ENCODE data around the gene TMEM72.

Gene TMEM72

DNA sequence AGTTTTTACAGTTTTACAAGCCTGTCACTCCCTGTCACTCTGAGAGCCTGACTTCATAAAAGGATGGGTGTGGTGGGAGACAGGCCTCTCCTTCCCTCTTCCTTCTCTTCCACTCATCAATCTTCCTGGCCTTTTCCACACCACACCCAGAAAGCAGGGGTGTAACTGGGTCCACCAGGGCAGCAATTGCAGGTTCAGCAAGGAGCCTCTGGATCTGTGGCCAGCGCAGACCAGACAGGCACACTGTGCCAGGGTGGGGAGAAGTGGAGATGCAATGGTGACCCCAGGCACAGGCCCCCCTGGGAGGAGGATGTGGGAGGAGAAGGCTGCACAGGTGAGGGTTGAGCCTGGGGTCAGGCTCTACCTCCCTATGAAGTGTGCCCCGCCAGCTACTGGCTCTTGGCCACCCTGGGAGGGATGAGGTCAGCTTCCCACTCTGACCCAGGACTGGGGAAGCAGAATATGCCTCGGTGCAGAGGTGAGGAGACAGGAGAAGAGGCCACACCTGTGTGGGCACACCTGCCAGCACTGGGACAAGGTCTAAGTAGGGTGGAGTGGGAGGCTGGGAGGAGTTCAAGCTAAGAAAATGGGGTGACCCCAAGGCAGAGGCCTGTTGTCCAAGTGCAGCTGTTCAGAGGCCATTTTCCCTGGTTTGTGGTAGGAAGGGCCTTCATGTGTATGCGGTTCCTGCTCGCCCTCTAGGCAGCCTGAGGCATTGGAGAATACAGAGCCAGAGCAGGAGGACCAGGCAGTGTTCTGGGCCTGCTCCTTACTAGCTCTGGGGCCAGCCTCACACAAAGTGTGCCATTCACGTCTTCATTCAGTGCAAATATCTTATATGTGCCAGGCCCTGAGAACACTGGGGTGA, 20.2 kb upstream of the TMEM72 start:
- DNase-seq (ENCODE audit: low spot score), result no peak

DNA sequence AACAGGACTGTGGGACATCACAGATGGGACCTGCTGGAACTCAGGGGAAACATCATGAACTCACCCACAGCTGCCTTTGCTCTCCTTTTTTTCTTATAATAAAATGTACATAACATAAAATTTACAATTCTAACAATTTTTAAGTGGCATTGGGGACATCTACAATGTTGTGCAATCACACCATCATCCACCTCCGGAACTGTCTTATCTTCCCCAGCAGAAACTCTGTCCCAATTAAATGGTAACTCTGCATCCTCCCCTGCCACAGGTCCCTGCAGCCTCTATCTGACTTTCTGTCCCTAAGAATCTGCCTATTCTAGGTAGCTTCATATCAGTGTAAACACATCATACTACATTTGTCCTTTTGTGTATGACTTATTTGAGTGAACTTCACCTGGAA, 19.4 kb upstream of the TMEM72 start:
- no peak for DNase-seq (ENCODE audit: low spot score)

DNA sequence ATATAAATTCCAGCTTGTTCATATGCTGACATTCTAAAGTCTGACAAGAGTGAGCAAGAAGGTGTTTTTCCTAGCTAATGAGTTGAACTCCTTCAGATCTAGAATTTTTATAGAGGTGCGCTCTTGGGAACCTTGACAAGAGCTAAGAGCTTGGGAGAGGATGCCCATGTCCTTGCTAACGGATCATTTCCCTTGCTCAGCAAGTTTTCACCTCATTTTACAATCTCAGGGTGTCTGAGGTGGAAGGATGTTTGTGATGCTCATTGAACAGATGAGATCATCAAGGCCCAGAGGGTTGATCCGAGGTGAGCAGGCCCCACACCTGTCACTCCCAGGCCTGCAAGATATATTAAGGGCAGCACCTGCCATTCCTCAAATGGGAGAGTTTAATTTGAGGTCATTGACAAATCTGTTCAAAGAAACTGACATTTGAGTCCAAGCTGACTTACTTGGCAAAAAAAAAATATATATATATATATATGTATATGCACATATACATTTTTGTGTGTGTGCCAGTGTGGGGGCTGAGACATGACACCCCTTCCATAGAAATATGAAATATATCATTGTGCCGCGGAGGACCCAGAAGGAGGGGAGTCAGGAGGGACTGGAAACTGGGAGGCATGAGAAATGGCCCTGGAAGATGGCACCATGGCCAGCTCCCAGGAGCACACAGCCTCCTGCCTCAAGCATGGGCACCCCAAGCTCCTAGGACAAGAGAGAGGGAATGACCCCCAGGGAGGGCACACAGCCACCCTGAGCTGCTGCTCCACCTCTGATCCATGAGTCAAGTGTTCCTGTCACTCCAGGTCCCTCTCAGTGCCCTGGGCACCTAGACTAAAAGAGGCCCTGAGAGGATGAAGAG, 17.3 kb upstream of the TMEM72 start:
- DNase-seq (ENCODE audit: low spot score), result no peak

DNA sequence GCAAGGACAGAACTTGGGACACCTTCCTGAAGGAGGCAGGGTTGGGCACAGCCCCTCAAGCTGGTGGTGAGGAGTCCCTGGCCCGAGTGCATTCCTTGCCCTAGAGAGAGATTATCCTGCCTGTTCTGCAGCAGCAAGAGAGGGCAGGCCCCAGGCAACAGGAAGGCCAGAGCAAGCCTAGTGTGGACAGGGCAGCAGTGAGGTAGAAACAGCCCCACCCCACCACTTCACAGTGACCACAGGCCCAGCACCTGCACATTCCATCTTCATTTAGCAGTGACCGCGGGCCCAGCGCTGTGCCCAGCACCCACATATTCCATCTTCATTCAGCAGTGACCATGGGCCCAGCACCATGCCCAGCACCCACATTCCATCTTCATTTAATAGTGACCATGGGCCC, 16.4 kb upstream of the TMEM72 start:
- DNase-seq (ENCODE audit: low spot score), result no peak

DNA sequence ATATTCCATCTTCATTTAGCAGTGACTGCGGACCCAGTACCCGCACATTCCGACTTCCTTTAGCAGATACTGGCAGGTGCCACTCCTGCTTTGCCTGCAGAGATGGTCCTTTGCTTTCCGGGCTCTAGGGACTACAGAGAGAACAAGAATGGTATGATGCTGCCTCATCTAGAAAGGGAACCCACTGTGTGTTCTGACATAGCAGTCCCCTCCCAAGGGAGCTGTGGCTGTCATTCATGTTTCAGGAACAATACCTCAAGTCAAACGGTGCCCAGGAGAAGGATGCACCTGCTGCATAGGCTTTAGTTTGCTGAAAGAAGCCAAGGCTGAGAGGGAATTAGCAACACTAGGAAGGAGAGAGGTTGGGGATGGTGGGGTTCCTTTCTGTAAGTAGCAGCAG, 15.9 kb upstream of the TMEM72 start:
- DNase-seq (ENCODE audit: low spot score), result no peak

DNA sequence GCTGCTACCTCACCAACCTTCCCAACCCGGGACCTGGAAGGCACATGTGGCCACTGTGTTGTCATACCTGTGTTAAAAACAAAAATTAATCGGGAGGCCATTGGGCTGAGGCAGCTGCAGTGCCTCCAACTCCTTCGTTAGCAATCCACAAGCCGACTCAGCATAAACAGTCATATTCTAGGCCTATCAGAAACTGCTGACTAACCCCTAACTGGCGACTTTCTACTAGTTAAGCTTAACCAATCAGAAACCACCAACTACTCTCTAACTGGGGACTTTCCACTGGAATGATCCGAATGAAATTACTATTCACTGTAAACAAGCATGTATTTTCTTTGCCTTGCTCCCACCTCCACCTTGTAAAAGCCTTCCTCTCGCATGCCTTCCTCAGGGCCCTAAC, 14.1 kb upstream of the TMEM72 start:
- no peak for DNase-seq (ENCODE audit: low spot score)

DNA sequence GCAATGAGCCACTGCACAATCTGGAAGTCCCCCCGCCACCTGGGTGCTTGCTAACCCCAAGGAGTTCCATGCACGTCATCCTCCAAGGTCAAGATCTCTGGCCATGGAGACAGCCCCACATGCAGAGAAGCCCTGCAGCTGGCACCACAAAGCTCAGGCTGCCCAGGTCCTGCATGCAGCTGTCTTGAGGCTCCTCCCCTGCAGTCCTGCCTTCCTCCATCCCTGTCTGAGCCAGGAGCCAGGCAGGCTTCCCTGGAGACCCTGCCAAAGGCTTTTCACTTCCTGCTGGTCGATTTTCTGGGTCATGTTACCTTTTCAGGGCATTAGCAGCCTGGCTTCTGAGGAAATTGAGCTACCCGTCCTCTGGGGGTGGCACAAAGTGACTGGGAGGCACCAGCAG, 12.5 kb upstream of the TMEM72 start:
- DNase-seq (ENCODE audit: low spot score), result no peak

DNA sequence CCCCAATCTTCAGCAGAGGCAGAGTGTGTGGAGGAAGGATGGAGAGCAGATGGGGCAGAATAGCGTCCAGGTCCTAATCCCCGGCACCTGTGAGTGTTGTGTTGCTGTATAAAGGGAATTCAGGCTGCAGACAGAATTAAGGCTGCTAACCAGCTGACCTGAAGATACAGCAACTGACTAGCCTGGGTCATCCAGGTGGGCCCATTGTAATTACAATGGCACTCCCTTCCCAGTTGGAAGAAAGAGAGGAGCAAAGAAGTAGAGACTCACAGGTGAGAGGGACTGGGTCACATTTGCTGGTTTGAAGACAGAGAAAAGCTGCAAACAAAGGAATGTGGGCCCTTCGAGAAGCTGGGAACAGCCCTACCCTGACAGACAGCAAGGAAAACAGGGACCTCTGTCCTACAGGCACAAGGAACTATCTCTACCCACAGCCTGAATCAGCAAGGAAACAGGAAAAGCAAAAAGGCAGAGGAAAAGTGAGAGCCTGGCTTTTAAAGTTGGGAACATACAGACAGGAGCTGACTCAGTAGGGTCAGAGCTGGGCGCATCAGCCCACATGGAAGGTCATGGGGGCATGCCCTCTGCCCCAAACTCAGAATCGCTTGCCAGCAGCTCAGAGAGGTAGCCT, 11.6 kb upstream of the TMEM72 start:
- DNase-seq (ENCODE audit: low spot score), result no peak

DNA sequence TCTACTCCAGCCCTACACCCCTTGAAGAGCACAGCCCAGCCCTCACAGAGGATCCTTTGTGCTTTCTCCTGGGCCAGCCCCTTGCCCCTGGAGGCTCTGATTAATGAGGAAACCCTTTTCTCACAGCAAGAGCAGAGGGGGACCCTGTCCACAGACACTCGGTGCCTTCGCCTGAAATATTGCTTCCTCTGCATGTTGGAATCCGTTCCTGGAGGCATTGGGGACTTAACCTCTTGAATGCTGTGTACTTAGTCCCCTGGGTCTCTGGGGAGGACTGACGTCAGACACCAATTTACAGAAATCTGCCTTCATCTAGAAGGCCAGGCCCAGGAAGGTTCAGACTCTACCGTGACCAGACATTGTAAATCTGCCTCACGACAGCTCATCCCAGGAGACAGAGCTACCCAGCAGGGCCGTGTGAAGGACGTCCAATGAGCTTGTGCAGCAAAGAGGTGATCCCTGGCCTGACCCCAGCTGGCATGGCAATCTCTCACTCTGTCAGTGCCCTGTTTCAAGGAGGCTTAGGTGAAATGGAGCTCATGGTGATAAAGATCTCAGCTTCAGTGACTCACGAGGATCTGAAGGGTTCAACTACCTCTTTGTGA, 8.1 kb upstream of the TMEM72 start:
- DNase-seq (ENCODE audit: low spot score), result no peak

DNA sequence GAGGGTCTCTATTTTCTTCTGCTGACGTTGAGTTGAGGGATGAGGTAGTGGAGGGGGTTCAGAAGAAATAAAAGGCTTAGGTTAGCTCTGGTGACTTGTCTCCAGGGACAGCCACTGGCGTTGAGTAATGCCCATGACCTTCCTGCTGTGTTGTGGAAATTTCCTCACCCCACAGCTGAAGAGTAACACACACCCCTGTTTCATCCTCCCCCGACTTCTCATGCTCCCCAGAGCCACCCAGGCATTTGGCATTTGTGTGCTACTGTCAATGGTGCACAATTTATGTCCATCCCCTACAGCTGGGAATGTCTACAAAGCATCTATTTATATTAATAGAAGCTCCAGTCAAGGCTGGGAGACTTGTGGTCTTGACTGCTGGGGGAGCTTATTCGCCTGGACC, 4.7 kb upstream of the TMEM72 start:
- DNase-seq (ENCODE audit: low spot score), result no peak

DNA sequence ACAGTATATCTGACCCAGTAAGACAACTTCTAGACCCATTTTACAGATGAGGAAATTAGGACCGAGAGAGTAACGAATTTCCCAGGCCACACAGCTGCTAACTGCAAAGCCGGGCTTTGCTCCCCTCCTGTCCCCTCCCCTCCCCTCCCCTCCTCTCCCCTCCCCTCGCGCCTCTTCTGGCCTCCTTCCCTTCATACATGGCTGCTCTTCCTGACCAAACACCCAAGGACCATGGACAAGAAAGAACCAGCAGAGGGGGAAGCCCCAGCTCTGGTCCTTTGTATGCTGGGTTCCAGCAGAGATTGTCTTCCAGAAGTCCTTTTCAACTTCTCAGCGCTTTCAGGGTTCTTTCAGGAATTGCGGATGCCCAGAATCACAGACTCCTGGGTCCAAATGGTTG, 3.6 kb upstream of the TMEM72 start:
- DNase-seq (ENCODE audit: low spot score), result no peak

DNA sequence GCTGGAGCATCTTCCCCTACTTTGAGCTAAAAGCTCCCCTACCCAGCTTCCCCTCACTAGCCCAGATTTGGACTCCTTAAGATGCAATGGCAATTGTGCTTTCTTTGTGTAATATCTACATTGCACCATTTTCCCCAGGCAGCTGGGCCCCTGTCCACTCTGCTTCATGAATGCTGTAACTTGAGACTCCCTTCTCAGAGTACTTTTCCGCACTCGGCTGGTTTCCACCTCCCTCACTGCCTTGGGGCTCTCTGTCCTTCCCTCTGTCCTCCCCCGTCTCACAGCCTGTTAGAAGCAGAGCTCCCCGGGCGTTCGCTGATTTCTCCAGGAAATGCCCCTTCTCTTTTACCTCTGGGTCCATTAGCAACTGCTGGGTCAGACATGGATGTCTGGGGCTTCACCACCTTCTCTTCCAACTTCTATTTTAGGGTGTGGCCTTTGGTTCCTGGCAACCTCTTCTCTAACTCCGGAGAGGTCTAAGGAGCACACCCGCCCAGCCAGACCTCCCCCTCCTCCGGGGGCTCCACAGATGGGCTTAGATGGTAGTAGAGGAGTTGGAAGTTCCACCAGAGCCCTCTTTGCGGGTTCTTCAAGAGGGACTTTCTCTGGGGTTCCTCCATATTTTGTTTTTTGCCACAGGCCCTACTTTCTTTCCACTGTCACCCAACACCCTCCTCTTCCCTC, 2.9 kb upstream of the TMEM72 start:
- no peak for DNase-seq (ENCODE audit: low spot score)

DNA sequence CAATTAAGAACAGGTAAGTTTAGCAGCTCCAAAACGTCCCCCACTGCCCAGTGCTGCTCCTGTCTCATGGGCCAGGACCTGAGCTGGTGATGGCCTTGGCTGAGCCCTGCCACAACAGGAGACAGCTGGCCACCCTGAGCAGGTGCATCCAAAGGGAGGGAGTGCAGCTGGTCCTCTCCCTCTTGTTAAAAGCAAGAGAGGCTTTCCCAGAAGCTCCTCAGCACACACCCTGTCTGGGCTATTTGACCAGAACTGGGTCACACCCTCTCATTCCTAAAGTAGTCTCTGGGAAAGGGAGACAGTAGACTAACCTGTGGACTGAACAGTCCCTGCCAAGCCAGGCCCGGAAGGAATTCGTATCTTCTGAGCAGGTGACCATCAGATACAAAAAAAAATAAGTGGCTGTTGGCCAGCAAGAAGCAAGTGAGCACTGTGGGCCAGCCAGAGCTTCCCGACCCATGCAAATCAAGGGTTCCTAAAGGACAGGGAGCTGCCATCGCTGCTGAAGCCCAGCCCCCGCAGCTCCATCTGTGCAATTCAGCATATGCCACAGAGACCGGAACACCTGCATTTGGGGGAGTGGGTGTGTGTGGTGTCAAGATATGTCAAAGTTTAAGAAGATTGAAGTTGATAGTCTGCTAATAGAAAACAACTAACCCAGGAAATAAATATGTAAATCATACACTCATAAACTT, 2.1 kb upstream of the TMEM72 start:
- DNase-seq (ENCODE audit: low spot score), result no peak

DNA sequence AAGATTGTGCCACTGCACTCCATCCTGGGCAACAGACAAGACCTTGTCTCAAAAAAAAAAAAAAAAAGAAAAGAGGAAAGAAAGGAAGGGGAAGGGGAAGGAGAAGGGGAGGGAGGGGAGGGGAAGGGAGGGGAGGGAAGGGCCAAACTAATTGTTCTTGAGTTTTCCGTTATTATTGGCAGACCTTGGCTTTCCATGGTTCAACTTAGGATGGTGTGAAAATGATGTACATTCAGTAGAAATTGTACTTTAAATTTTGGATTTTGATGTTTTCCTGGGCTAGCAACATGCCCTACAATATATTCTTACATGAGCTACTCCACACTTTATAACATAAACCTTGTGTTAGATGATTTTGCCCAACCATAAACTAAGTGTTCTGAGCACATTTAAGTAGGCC, 1.2 kb upstream of the TMEM72 start:
- DNase-seq (ENCODE audit: low spot score), result no peak

DNA sequence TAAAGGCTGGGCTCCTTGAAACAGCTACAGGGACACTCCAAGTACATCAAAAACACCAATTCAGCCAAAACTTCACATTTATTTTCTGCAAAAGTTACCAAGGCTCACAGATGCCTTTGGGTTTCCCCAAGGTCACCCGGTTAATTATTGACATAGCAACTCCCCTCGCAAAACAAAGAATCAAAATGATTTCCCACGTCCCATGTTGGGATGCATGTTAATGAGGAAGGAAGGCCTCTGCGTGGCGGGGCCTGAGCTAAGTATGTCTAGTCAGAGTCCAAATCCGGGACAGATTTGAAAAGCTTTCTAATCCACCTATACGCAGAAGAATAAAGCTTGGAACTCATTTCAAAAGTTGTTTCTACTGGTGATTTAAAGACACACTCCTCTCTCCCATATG, 535 bp upstream of the TMEM72 start:
- DNase-seq (ENCODE audit: low spot score), result no peak

DNA sequence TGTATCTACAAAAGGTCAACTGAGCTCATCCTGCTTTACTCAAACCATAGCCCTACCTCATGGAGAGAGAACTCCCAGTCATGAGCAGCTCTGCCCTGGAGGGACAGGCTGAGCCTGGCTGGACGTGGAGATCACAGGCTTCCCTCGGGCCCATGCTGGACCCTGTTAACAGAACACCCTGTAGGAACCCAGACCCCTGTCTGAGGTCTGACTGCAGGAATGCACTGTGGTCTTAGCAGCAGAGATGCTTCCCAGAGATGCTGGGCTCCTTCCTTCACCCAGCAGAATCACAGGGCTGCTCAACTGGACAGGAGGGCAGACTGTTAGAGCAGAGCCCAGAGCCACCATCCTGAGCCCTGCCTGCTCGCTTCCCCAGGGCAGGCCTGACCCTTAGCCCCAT, 814 bp downstream of the TMEM72 start:
- no peak for DNase-seq (ENCODE audit: low spot score)

DNA sequence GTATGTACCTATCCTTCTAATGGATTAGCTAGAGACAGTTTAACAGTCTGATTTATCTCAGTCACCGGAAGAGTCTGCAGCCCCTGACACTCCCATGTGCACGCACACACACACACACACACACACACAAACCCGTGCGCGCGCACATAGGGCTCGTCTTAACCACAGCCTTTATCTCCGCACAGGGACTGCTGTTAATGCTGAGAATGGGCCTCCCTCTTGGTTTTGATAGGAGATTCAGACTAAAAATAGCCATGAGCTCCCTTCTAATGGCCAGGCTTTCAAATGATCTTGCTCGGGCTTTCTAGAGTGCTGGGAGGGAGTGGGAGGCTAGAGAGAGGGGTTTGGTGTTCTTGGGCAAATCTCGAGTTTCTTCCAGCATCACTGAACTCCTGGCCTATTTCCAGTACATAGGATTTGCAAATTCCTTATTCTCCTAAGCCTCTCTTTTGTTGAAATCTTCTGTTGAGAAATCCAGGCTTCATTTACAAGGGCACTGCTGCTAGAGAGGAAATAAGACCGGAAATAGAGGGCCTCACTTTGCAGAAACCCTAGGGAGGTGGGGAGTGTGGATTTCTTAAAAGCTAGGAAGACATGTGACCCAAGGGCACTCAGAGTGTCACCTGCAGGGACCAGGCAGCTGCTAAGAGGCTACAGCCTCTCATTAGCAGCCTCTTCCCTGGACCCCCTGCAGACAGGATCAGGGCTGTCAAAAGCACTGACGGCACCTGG, 2.4 kb downstream of the TMEM72 start:
- no peak for DNase-seq (ENCODE audit: low spot score)

DNA sequence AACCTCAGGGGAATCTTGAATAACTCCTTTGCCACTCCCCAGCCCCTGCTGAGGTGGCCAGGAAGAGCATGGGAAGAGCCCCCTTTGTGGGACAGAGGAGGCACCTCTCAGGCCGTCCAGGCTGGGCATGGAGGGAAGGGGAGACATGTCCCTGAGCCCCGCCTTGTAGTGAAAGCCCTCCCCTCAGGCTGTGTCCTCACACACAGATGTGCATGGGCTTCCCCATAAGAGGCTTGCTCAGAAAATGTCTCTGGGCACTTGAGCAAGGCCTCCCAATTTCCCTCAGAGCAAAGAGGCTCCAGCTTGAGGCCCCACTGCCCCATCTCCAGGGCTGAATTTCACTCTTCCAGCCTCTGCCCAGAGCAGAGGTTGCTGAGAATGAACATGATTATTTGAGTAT, 3.8 kb downstream of the TMEM72 start:
- no peak for DNase-seq (ENCODE audit: low spot score)

DNA sequence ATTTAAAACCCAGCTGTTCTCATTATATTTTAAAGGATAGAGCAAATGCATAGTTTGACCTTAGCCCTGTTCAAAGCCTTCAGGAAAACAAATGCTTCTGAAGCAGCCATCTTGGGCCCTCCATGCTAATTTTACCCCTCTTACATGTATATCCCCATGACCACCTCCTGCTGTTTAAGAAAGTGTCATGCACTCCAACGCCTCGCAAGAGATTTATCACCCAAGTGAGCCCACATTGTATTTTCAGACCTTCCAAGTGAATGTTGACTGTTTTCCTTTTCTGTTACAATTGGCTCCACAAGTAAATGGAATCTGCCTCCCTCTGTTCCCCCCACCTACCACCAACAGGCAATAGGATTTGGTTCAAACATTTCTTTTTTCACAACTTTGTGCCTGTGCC, 5.3 kb downstream of the TMEM72 start:
- DNase-seq (ENCODE audit: low spot score), result no peak

DNA sequence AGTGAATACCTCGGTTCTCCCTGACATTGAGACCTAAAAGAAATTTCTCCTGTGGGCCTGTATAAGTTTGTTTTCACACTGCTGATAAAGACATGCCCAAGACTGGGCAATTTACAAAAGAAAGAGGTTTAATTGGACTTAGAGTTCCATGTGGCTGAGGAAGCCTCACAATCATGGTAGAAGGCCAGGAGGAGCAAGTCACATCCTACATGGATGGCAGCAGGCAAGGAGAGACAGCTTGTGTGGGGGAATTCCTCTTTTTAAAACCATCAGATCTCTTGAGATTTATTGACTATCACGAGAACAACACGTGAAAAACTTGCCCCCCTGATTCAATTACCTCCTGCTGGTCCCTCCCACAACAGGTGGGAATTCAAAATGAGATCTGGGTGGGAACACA, 6.7 kb downstream of the TMEM72 start:
- DNase-seq (ENCODE audit: low spot score), result no peak

DNA sequence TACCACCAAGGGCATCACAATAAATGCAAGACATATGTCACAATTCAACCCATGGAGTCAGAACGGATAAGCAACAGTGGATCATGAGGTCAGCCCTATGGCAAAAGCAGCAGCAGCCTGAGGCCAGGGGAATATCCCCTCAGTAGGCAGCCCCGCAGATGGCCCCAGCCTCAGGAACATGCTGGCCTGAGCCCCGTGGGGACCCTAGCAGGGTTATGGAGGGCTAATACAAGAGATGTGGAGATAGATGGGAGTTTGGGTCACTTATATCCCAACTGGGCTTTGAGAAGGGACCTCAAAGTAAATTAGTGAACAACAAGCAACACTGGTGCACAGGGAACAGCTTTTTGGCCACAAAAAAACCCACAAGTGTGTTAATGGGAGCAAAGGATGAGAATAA, 9.1 kb downstream of the TMEM72 start:
- DNase-seq (ENCODE audit: low spot score), result no peak

Measured in LoVo (cell line).